Measurements from ENCODE around the gene SPATA6L. TPM values are rescaled to one million over a fixed set of nuclear protein-coding genes. Genes with fewer than 3 reads are reported as not detected.

The SPATA6L gene
- total and polyA plus RNA-seq, 2 of the 13 experiments (the other 11 are each of a cell fraction or from before 2014, with no cell fraction given) = 1.1 to 1.9 TPM

GRCh38 chr9:4662108-4662988, 3.9 kb downstream of the SPATA6L start, which contains the start of gene PLPP6 (continued):
- TF ChIP-seq CENPBD1 (CRISPR knock-in tag; IDR thresholded peaks at IDR 0.05; ENCODE audit: borderline replicate concordance, low read depth) (no peak), ZNF770 (CRISPR knock-in tag; IDR thresholded peaks at IDR 0.05) (peak; percentile 72; the same call in 1 of the 2 replicates), DZIP1 (CRISPR knock-in tag; IDR thresholded peaks at IDR 0.05) (no peak), HMG20A (CRISPR knock-in tag; IDR thresholded peaks at IDR 0.05; ENCODE audit: borderline replicate concordance) (no peak), UBTF (CRISPR knock-in tag; IDR thresholded peaks at IDR 0.05) (peak; percentile 97), ZNF549 (CRISPR knock-in tag; IDR thresholded peaks at IDR 0.05) (no peak), MIER2 (CRISPR knock-in tag; IDR thresholded peaks at IDR 0.05) (0 out of 2 replicates have a peak, but pooled peaks have one; percentile 22), TEAD3 (CRISPR knock-in tag; optimal IDR thresholded peaks at IDR 0.05; ENCODE audit: borderline replicate concordance) (peak; percentile 94), ZNF503 (CRISPR knock-in tag; IDR thresholded peaks at IDR 0.05) (peak; percentile 70; the same call in 1 of the 2 replicates), ZNF280B (CRISPR knock-in tag; IDR thresholded peaks at IDR 0.05; ENCODE audit: borderline replicate concordance) (0 out of 2 replicates have a peak, but pooled peaks have one; percentile 3), HDAC1 (CRISPR knock-in tag; IDR thresholded peaks at IDR 0.05) (peak; percentile 94), MXD4 (CRISPR knock-in tag; IDR thresholded peaks at IDR 0.05) (peak; percentile 25), PBX3 (CRISPR knock-in tag; IDR thresholded peaks at IDR 0.05; ENCODE audit: borderline replicate concordance) (no peak), SAP130 (CRISPR knock-in tag; IDR thresholded peaks at IDR 0.05; ENCODE audit: low read depth) (peak; percentile 96), MBD4 (IDR thresholded peaks at IDR 0.05; ENCODE audit: borderline replicate concordance, low read length) (no peak)

All from HepG2 (cell line).